Mammary epithelial cell (primary cell): ENCODE data around the gene DEPDC5.

ENCODE experiments used
- EZH2 ChIP-seq: IDR thresholded peaks from 2 replicates; pipeline ENCODE4 v1.6.1; 2012; ENCODE audit warnings: low read length, inconsistent platforms, borderline replicate concordance
- TF ChIP-seq, protein P1 (sequence below), 2 donors: IDR thresholded peaks in 1 of 2; conservative IDR thresholded peaks in 1 of 2; 2 replicates each; pipeline ENCODE4 v1.5.1; 2011 to 2012; ENCODE audit warnings: inconsistent platforms in 2 of 2, low read length in 2 of 2, mild to moderate bottlenecking in 2 of 2, control low read depth in 1 of 2, low read depth in 1 of 2; ENCODE audit not compliant: insufficient read depth in 1 of 2; ENCODE audit errors: extremely low read depth in 1 of 2

DNA sequence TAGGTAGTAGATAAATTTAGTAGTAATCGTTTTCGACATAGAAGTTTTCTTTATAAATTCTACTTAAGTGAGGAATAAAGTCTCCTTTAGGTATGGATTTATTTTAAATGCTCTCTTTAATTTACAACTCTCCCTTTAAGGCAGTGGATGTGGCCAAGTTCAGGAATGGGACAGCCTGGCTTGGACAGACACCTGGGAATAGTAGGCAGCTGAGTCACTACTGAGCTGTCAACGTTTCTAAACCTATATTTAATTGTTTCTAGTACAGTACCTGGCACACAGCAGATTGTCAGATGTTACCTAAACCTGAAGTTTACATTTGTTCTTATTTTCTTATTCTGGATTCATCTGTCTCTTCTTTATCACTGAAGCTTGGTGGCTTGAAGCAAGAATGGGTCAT lies 85.1 kb downstream of the DEPDC5 start:
- TF ChIP-seq, protein P1, sequence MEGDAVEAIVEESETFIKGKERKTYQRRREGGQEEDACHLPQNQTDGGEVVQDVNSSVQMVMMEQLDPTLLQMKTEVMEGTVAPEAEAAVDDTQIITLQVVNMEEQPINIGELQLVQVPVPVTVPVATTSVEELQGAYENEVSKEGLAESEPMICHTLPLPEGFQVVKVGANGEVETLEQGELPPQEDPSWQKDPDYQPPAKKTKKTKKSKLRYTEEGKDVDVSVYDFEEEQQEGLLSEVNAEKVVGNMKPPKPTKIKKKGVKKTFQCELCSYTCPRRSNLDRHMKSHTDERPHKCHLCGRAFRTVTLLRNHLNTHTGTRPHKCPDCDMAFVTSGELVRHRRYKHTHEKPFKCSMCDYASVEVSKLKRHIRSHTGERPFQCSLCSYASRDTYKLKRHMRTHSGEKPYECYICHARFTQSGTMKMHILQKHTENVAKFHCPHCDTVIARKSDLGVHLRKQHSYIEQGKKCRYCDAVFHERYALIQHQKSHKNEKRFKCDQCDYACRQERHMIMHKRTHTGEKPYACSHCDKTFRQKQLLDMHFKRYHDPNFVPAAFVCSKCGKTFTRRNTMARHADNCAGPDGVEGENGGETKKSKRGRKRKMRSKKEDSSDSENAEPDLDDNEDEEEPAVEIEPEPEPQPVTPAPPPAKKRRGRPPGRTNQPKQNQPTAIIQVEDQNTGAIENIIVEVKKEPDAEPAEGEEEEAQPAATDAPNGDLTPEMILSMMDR (conservative IDR thresholded peaks at IDR 0.05 in 1 of 2, IDR thresholded peaks at IDR 0.05 in 1 of 2; ENCODE audit: extremely low read depth in 1 of 2, insufficient read depth in 1 of 2, low read depth in 1 of 2, low read length in 2 of 2) = no peak
- no peak for TF ChIP-seq EZH2
